Measurements from ENCODE around the gene PHF23. TPM values are rescaled to one million over a fixed set of nuclear protein-coding genes. Genes with fewer than 3 reads are reported as not detected.

The PHF23 gene
- total RNA-seq, 1 experiment from 2014 or later, result 48.5 TPM

DNA sequence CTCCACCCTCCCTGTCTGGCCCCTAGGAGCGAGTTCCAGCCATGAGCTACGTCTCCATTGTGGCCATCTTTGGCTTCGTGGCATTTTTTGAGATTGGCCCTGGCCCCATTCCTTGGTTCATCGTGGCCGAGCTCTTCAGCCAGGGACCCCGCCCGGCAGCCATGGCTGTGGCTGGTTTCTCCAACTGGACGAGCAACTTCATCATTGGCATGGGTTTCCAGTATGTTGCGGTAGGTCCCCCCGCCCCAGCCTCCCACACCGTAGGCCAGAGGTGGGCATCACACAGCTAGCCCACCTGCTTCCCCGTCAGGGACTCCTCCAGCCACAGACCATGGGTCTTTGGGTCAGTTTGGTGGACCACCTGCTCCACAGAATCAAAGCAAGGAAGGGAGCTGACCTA, 46.4 kb upstream of the PHF23 start:
- Histone ChIP-seq H3K4me3 (replicated peaks in 1 of 2; ENCODE audit: low read depth in 1 of 2, low read length in 2 of 2) (no peak overlapping the region), H3K4me2 (ENCODE audit: low read length) (no peak overlapping the region), H3K9ac (ENCODE audit: low read length) (no peak overlapping the region), H3K4me1 (ENCODE audit: control insufficient read depth in 1 of 2, insufficient read depth in 2 of 2, low read length in 2 of 2) (peaks cover 10 to 25% of the 10 kb centered on the region in 2 experiments), H3K9me3 (ENCODE audit: control insufficient read depth in 1 of 2, insufficient read depth in 1 of 2, low read depth in 1 of 2, low read length in 2 of 2) (no peaks in the 10 kb centered on the region), H3K27me3 (ENCODE audit: insufficient read depth, low read length) (no peaks in the 10 kb centered on the region), H3K36me3 (ENCODE audit: control insufficient read depth in 1 of 2, insufficient read depth in 2 of 2, low read length in 2 of 2) (no peaks in the 10 kb centered on the region), H2AFZ (ENCODE audit: low read depth, low read length, poor library complexity, severe bottlenecking) (no peak overlapping the region), H4K20me1 (ENCODE audit: insufficient read depth) (no peaks in the 10 kb centered on the region), H3K9me2 (ENCODE audit: insufficient read depth) (no peaks in the 10 kb centered on the region), H3K27ac (ENCODE audit: low read depth, low read length) (no peak overlapping the region), H3K79me2 (ENCODE audit: insufficient read depth, low read length) (no peaks in the 10 kb centered on the region)
- RAD21 ChIA-PET (ENCODE audit: low non-redundant PET in 1 of 2, low total read pairs in 2 of 2, uncharacterized antibody in 2 of 2, unreplicated experiment in 2 of 2), result no interaction called here
- CTCF ChIA-PET, result interaction anchor here (1.1 kb wide), 1 partner anchor 11 kb away, joined by 4 read pairs; no protein-coding TSS in a partner anchor
- ATAC-seq (no peak), DNase-seq (ENCODE audit: low read depth, low spot score) (no peak)
- POLR2A ChIA-PET, result no interaction called here
- no TSS peak for BruUV-seq (replicated peaks)
- no peak for TF ChIP-seq EGR1 (IDR thresholded peaks at IDR 0.05; ENCODE audit: low read depth)
- TF ChIP-seq, protein P1, sequence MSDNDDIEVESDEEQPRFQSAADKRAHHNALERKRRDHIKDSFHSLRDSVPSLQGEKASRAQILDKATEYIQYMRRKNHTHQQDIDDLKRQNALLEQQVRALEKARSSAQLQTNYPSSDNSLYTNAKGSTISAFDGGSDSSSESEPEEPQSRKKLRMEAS (IDR thresholded peaks at IDR 0.05), result no peak
- TF ChIP-seq, protein P2, sequence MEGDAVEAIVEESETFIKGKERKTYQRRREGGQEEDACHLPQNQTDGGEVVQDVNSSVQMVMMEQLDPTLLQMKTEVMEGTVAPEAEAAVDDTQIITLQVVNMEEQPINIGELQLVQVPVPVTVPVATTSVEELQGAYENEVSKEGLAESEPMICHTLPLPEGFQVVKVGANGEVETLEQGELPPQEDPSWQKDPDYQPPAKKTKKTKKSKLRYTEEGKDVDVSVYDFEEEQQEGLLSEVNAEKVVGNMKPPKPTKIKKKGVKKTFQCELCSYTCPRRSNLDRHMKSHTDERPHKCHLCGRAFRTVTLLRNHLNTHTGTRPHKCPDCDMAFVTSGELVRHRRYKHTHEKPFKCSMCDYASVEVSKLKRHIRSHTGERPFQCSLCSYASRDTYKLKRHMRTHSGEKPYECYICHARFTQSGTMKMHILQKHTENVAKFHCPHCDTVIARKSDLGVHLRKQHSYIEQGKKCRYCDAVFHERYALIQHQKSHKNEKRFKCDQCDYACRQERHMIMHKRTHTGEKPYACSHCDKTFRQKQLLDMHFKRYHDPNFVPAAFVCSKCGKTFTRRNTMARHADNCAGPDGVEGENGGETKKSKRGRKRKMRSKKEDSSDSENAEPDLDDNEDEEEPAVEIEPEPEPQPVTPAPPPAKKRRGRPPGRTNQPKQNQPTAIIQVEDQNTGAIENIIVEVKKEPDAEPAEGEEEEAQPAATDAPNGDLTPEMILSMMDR (IDR thresholded peaks at IDR 0.05 in 2 of 3, conservative IDR thresholded peaks at IDR 0.05 in 1 of 3; ENCODE audit: borderline replicate concordance in 1 of 3, insufficient read depth in 1 of 3, low read depth in 2 of 3, low read length in 2 of 3), result no peak
- no peak for TF ChIP-seq POLR2AphosphoS5 (IDR thresholded peaks at IDR 0.05; ENCODE audit: low read depth, low read length)
- no peak for TF ChIP-seq ZNF274 (IDR thresholded peaks at IDR 0.05; ENCODE audit: low read depth, low read length)
- no peak for TF ChIP-seq SRF (IDR thresholded peaks at IDR 0.05; ENCODE audit: low read depth)
- no peak for TF ChIP-seq CBX3 (IDR thresholded peaks at IDR 0.05; ENCODE audit: low read depth)
- no peak for TF ChIP-seq JUND (IDR thresholded peaks at IDR 0.05)
- TF ChIP-seq YY1 (IDR thresholded peaks at IDR 0.05; ENCODE audit: extremely low read depth, insufficient replicate concordance, low read depth, low read length), result no peak
- no peak for TF ChIP-seq EZH2phosphoT487 (IDR thresholded peaks at IDR 0.05; ENCODE audit: borderline replicate concordance)
- no peak for TF ChIP-seq CEBPB (IDR thresholded peaks at IDR 0.05; ENCODE audit: low read depth)
- no peak for TF ChIP-seq SP1 (IDR thresholded peaks at IDR 0.05; ENCODE audit: low read depth)
- TF ChIP-seq, protein P3, sequence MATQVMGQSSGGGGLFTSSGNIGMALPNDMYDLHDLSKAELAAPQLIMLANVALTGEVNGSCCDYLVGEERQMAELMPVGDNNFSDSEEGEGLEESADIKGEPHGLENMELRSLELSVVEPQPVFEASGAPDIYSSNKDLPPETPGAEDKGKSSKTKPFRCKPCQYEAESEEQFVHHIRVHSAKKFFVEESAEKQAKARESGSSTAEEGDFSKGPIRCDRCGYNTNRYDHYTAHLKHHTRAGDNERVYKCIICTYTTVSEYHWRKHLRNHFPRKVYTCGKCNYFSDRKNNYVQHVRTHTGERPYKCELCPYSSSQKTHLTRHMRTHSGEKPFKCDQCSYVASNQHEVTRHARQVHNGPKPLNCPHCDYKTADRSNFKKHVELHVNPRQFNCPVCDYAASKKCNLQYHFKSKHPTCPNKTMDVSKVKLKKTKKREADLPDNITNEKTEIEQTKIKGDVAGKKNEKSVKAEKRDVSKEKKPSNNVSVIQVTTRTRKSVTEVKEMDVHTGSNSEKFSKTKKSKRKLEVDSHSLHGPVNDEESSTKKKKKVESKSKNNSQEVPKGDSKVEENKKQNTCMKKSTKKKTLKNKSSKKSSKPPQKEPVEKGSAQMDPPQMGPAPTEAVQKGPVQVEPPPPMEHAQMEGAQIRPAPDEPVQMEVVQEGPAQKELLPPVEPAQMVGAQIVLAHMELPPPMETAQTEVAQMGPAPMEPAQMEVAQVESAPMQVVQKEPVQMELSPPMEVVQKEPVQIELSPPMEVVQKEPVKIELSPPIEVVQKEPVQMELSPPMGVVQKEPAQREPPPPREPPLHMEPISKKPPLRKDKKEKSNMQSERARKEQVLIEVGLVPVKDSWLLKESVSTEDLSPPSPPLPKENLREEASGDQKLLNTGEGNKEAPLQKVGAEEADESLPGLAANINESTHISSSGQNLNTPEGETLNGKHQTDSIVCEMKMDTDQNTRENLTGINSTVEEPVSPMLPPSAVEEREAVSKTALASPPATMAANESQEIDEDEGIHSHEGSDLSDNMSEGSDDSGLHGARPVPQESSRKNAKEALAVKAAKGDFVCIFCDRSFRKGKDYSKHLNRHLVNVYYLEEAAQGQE (IDR thresholded peaks at IDR 0.05; ENCODE audit: low read depth), result no peak
- TF ChIP-seq SIN3A (IDR thresholded peaks at IDR 0.05; ENCODE audit: low read depth), result no peak
- TF ChIP-seq FOSL1 (IDR thresholded peaks at IDR 0.05; ENCODE audit: low read depth), result no peak
- TF ChIP-seq POLR2A (IDR thresholded peaks at IDR 0.05; ENCODE audit: borderline replicate concordance, extremely low read depth, insufficient read depth, insufficient read length), result no peak
- intact Hi-C loops (cut with micrococcal nuclease), result no loop called here

Measured in HCT116 (cell line).